Liver (tissue), 9 donors: Measurements from ENCODE around the gene MKNK1. TPM values are rescaled to one million over a fixed set of nuclear protein-coding genes. Genes with fewer than 3 reads are reported as not detected.

Source experiments
- DNase-seq: peaks from one replicate; pipeline ENCODE4 v3.0.0-alpha.2; 2017; ENCODE audit warnings: low spot score
- H3K27ac ChIP-seq, 2 donors: one replicate each; pipeline ENCODE4 v1.7.0; 2013; ENCODE audit warnings: inconsistent platforms in 2 of 2, low read length in 2 of 2, control low read depth in 1 of 2, low read depth in 1 of 2, mild to moderate bottlenecking in 1 of 2
- H3K27me3 ChIP-seq, 4 donors: one replicate each; pipeline versions ENCODE4 v1.6.1 to v1.7.0; 2013; ENCODE audit warnings: low read length in 3 of 4, inconsistent platforms in 1 of 4, mild to moderate bottlenecking in 1 of 4, moderate library complexity in 1 of 4; ENCODE audit not compliant: control insufficient read depth in 4 of 4, insufficient read depth in 4 of 4
- H3K36me3 ChIP-seq, 4 donors: one replicate each; pipeline versions ENCODE4 v1.6.1 to v1.7.0; 2013; ENCODE audit warnings: low read length in 3 of 4, mild to moderate bottlenecking in 3 of 4, low read depth in 1 of 4, moderate library complexity in 1 of 4; ENCODE audit not compliant: control insufficient read depth in 4 of 4, insufficient read depth in 3 of 4
- H3K4me1 ChIP-seq, 4 donors: one replicate each; pipeline versions ENCODE4 v1.6.1 to v1.7.0; 2013; ENCODE audit warnings: low read length in 3 of 4, mild to moderate bottlenecking in 3 of 4, moderate library complexity in 1 of 4; ENCODE audit not compliant: control insufficient read depth in 4 of 4, insufficient read depth in 4 of 4
- H3K4me3 ChIP-seq, 3 donors: one replicate each; pipeline versions ENCODE4 v1.6.1 to v1.7.0; 2013; ENCODE audit warnings: low read length in 3 of 3, control low read depth in 1 of 3, low read depth in 1 of 3, mild to moderate bottlenecking in 1 of 3
- H3K9ac ChIP-seq, 2 donors: one replicate each; pipeline ENCODE4 v1.7.0; 2013; ENCODE audit warnings: low read length in 2 of 2, mild to moderate bottlenecking in 2 of 2, moderate library complexity in 2 of 2, control low read depth in 1 of 2, low read depth in 1 of 2
- H3K9me3 ChIP-seq, 4 donors: one replicate each; pipeline versions ENCODE4 v1.6.1 to v1.7.0; 2013; ENCODE audit warnings: low read length in 3 of 4; ENCODE audit not compliant: control insufficient read depth in 4 of 4
- FOXA1 ChIP-seq: IDR thresholded peaks from 2 replicates; pipeline ENCODE4 v1.6.1; 2016; ENCODE audit warnings: antibody characterized with exemption
- FOXA2 ChIP-seq: IDR thresholded peaks from 2 replicates; pipeline ENCODE4 v1.6.1; 2016; ENCODE audit warnings: antibody characterized with exemption
- GABPA ChIP-seq, 2 donors: IDR thresholded peaks in 1 of 2; conservative IDR thresholded peaks in 1 of 2; 2 replicates each; pipeline ENCODE4 v1.6.1; 2016; ENCODE audit warnings: antibody characterized with exemption in 2 of 2, mild to moderate bottlenecking in 1 of 2, moderate library complexity in 1 of 2
- NR2F2 ChIP-seq: IDR thresholded peaks from 2 replicates; pipeline ENCODE4 v1.6.1; 2016; ENCODE audit warnings: antibody characterized with exemption
- RXRA ChIP-seq, 2 donors: IDR thresholded peaks; 2 replicates each; pipeline ENCODE4 v1.6.1; 2017 to 2018; ENCODE audit warnings: antibody characterized with exemption in 2 of 2, mild to moderate bottlenecking in 1 of 2
- YY1 ChIP-seq: IDR thresholded peaks from 2 replicates; pipeline ENCODE4 v1.6.1; 2016; ENCODE audit warnings: antibody characterized with exemption, mild to moderate bottlenecking
- WGBS: extraction: QIAGEN DNeasy Blood & Tissue Kit; methylation state at CpG from one replicate; pipeline ENCODE4 v1.1.7; 2013; 5-methylcytosine and 5-hydroxymethylcytosine counted together
- polyA plus RNA-seq, 2 donors: library from polyadenylated mRNA; stranded (reverse) in 1 of 2; unstranded in 1 of 2; fragments of 200-250 nt in 1 of 2; fragments of >200 nt in 1 of 2; fragmentation: Nextera tagmentation in 1 of 2; extraction: Ambion mirVana in 1 of 2; gene quantifications; one replicate each; pipeline versions ENCODE4 v1.2.1 to v1.2.3, GENCODE V29; 2013 to 2015
- total RNA-seq, 2 donors: library from RNA; depleted of rRNA; stranded (reverse); fragments of >200 nt; gene quantifications; one replicate each; pipeline ENCODE4 v1.2.3, GENCODE V29; 2014
- TF ChIP-seq, protein P1 (sequence below): IDR thresholded peaks from 2 replicates; pipeline ENCODE4 v1.6.1; 2016; ENCODE audit warnings: antibody characterized with exemption
- TF ChIP-seq, protein P2 (sequence below): IDR thresholded peaks from 2 replicates; pipeline ENCODE4 v1.6.1; 2016; ENCODE audit warnings: antibody characterized with exemption
- TF ChIP-seq, protein P3 (sequence below): fragments of 150-350 bp; IDR thresholded peaks from 2 replicates; pipeline ENCODE4 v1.5.1; 2017; ENCODE audit warnings: improper control_type of control experiment, low read depth, low read length; ENCODE audit not compliant: missing input control
- donor health status: healthy.
- donor health status: healthy.
- donor health status: healthy.
- donor health status: healthy.
- donor health status: healthy.

MKNK1 gene
- total and polyA plus RNA-seq, 4 donors: 10.2 to 30.8 (median 18.3) TPM

DNA sequence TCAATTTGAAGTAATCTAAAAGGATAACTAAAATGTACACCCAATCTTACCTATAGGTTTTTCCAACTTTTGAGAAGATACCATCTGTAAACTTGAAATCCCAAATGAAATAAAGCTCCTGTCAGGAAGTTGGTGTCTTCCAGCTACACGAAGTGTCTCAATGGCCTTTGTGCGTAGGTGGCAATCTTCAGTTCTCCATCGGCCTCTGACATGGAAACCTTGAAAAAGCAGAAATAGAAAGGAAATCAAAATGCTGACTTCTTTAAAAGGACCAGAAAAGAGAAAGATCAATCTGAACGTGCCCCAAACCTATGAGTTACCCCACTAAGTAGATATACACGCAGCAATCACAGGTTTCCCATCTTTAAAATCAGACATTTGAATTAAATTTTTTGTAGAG, 10.0 kb downstream of the MKNK1 start:
- peaks cover 16 to 46% (median 40%) of the 10 kb centered on the region in 4 donors for H3K36me3 ChIP-seq
- peak overlapping the region in 1 of 2 donors; percentile 46 for H3K27ac ChIP-seq
- no peak for DNase-seq
- H3K4me1 ChIP-seq: no peaks in the 10 kb centered on the region
- WGBS: 86% methylated on average over 5 of the region's 5 CpGs
- H3K27me3 ChIP-seq: no peaks in the 10 kb centered on the region
- H3K9me3 ChIP-seq: peaks cover 0 to 4% (median 0%) of the 10 kb centered on the region in 4 donors
- TF ChIP-seq, protein P1, sequence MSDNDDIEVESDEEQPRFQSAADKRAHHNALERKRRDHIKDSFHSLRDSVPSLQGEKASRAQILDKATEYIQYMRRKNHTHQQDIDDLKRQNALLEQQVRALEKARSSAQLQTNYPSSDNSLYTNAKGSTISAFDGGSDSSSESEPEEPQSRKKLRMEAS: no peak
- no peak overlapping the region for H3K9ac ChIP-seq
- H3K4me3 ChIP-seq: no peak overlapping the region

DNA sequence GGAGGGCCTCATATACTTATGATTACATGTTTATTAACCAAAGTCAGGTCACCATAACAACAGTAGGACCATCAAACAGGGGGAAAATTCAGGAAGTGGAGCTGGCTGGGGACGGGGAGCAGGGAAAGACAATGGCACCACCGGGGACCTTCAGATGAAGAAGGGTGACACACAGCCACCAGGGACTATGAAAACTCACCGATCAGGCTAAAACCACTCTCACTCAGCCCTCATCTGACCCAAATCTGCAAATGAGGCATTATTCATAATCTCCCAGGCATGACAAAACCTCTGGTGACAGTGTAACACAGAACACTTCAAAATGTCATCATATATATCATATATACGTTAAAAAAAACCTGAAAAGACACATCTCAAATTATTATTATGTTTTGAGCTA, 11.2 kb downstream of the MKNK1 start:
- H3K4me1 ChIP-seq: no peaks in the 10 kb centered on the region
- no peak for DNase-seq
- no peak for TF ChIP-seq FOXA2
- no peak for TF ChIP-seq YY1
- TF ChIP-seq, protein P2, sequence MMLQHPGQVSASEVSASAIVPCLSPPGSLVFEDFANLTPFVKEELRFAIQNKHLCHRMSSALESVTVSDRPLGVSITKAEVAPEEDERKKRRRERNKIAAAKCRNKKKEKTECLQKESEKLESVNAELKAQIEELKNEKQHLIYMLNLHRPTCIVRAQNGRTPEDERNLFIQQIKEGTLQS: no peak
- TF ChIP-seq, protein P3, sequence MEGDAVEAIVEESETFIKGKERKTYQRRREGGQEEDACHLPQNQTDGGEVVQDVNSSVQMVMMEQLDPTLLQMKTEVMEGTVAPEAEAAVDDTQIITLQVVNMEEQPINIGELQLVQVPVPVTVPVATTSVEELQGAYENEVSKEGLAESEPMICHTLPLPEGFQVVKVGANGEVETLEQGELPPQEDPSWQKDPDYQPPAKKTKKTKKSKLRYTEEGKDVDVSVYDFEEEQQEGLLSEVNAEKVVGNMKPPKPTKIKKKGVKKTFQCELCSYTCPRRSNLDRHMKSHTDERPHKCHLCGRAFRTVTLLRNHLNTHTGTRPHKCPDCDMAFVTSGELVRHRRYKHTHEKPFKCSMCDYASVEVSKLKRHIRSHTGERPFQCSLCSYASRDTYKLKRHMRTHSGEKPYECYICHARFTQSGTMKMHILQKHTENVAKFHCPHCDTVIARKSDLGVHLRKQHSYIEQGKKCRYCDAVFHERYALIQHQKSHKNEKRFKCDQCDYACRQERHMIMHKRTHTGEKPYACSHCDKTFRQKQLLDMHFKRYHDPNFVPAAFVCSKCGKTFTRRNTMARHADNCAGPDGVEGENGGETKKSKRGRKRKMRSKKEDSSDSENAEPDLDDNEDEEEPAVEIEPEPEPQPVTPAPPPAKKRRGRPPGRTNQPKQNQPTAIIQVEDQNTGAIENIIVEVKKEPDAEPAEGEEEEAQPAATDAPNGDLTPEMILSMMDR: no peak
- TF ChIP-seq RXRA (IDR thresholded peaks at IDR 0.05): no peak
- no peak for TF ChIP-seq NR2F2
- peaks cover 17 to 50% (median 44%) of the 10 kb centered on the region in 4 donors for H3K36me3 ChIP-seq
- WGBS: 92% methylated on average over 4 of the region's 4 CpGs
- no peaks in the 10 kb centered on the region for H3K27me3 ChIP-seq
- no peak overlapping the region for H3K27ac ChIP-seq
- H3K9me3 ChIP-seq: peaks cover 0 to 4% (median 0%) of the 10 kb centered on the region in 4 donors
- H3K4me3 ChIP-seq: no peak overlapping the region
- H3K9ac ChIP-seq: no peak overlapping the region

DNA sequence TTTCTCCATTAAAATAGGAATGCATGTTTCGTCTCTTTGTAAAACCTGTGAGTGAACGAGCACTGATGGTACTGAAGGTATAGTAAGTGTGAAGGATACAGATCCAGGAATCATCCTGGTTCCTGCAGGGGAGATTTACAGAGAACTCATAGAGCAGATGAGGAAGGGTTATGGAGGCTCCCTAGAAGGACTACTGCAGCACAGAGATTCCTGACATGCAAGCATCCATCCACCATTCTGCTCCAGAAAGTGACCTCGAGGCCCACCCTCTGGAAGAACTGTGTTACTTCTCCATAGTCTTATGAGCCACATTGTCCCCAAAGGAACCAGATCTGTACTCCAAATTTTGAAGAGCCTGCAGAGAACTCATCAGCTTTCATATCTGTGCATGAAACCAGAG, 14.5 kb downstream of the MKNK1 start:
- 96% methylated on average over 3 of the region's 3 CpGs for WGBS
- Histone ChIP-seq H3K27ac (no peak overlapping the region), H3K36me3 (peaks cover 17 to 63% (median 48%) of the 10 kb centered on the region in 4 donors), H3K9me3 (peaks cover 0 to 4% (median 0%) of the 10 kb centered on the region in 4 donors), H3K9ac (no peak overlapping the region), H3K4me1 (no peaks in the 10 kb centered on the region), H3K4me3 (no peak overlapping the region), H3K27me3 (no peaks in the 10 kb centered on the region)
- DNase-seq: no peak
- TF ChIP-seq GABPA (IDR thresholded peaks at IDR 0.05 in 1 of 2, conservative IDR thresholded peaks at IDR 0.05 in 1 of 2) (no peak), YY1 (no peak)

DNA sequence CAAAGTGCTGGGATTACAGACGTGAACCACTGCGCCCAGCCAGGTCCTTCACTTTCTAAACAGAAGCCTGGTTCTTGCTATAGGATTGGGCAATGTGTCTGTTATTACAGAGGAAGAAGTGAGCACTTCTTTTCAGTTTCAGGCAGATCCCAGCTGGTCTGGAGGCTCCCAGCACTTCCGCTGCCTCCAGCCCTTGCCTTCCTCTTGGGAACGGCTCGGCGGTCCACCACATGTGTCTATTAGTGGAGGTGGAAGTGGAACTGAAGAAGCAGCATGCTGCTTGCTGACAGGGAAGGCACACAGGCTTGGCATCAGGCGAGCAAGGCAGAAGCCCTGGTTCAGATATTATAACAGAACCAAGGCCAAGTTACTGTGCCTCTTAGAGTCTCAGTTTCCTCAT, 17.0 kb downstream of the MKNK1 start:
- TF ChIP-seq FOXA2 (no peak), FOXA1 (no peak), YY1 (no peak)
- TF ChIP-seq, protein P1: peak; percentile 40
- Histone ChIP-seq H3K4me1 (no peaks in the 10 kb centered on the region), H3K9ac (no peak overlapping the region), H3K36me3 (peaks cover 6 to 68% (median 46%) of the 10 kb centered on the region in 4 donors), H3K9me3 (peaks cover 0 to 4% (median 0%) of the 10 kb centered on the region in 4 donors), H3K27me3 (no peaks in the 10 kb centered on the region), H3K27ac (no peak overlapping the region), H3K4me3 (no peak overlapping the region)
- WGBS: 85% methylated on average over 7 of the region's 7 CpGs
- DNase-seq: no peak
